Left lung (tissue), 10 donors: ENCODE results near the gene CD69. TPM values are rescaled to one million over a fixed set of nuclear protein-coding genes. Genes with fewer than 3 reads are reported as not detected.

Experiments used
- ATAC-seq: fragments of 200-7000 bp; cut with Tn5 transposase; one replicate; pipeline ENCODE4 v1.9.1; 2020; ENCODE audit warnings: moderate library complexity
- DNase-seq, 4 donors: peaks; one replicate each; pipeline ENCODE4 v3.0.0-alpha.2; 2013 to 2020
- H3K27ac ChIP-seq, 2 donors: fragments of 200-600 bp; sonication (generic) in 1 of 2; one replicate each; pipeline versions ENCODE4 v1.5.0 to v1.8.0; 2020 to 2021
- H3K27me3 ChIP-seq, 2 donors: fragments of 200-600 bp; sonication (generic) in 1 of 2; one replicate each; pipeline versions ENCODE4 v1.5.0 to v1.8.0; 2020 to 2021
- H3K36me3 ChIP-seq, 2 donors: fragments of 200-600 bp; sonication (generic) in 1 of 2; one replicate each; pipeline versions ENCODE4 v1.5.0 to v1.8.0; 2020 to 2021
- H3K4me1 ChIP-seq, 2 donors: fragments of 200-600 bp; one replicate each; pipeline ENCODE4 v1.8.0; 2021
- H3K4me3 ChIP-seq, 2 donors: fragments of 200-600 bp; sonication (generic) in 1 of 2; one replicate each; pipeline versions ENCODE4 v1.5.0 to v1.8.0; 2020 to 2021; ENCODE audit warnings: mild to moderate bottlenecking in 1 of 2
- H3K9me3 ChIP-seq, 2 donors: fragments of 200-600 bp; sonication (generic) in 1 of 2; one replicate each; pipeline versions ENCODE4 v1.5.0 to v1.8.0; 2020 to 2021
- CTCF ChIP-seq, 2 donors: fragments of 200-600 bp; sonication (generic) in 1 of 2; IDR thresholded peaks; one replicate each; pipeline versions ENCODE4 v1.5.0 to v1.8.0; 2021; ENCODE audit warnings: antibody characterized with exemption in 2 of 2
- intact Hi-C, 2 donors: fragments of 100-400 bp; cut with DNase I; formaldehyde crosslinking; loops; one replicate each; pipeline versions ENCODE4 v1.11.2 to v1.14.2; 2022
- polyA plus RNA-seq, 6 donors: library from polyadenylated mRNA; unstranded; fragments of 120-200 nt; gene quantifications; one replicate each; pipeline ENCODE4 v1.2.1, GENCODE V29; 2013; ENCODE audit not compliant: insufficient read length in 6 of 6
- total RNA-seq, 2 donors: library from RNA; stranded (reverse); fragmentation: NEBNext Ultra II Directional; extraction: Animal tissue kit (Norgen Biotek cat#: 25700); gene quantifications; one replicate each; pipeline ENCODE4 v1.2.1, GENCODE V29; 2021
- donor health status: DM: no; HTN: yes; CAD: no.
- donor health status: DM: no; HTN: no; CAD: no.

The CD69 gene
- total and polyA plus RNA-seq, 8 donors: 2.8 to 7.0 (median 5.4) TPM

DNA sequence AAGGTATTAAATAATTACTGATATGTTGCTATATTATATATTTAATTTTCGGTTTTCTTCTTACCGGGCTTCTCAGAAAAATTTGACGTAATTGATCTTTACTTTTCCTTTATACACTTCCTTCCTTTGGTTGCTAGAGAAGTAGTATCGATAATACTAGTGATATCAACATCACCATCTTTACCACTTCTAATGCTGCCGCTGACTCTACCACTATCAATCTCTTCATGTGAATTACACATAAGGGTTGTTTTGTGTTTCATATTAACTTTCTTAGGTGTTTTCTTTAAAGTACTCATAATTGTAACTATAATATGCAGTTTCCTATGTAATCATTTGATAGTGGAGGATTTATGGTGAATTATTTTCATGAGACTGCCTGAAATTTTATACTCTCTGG lies 35.6 kb upstream of the CD69 start:
- H3K4me1 ChIP-seq: peaks cover 0 to 28% of the 10 kb centered on the region in 2 donors
- DNase-seq (no peak), ATAC-seq (no peak)
- no peaks in the 10 kb centered on the region for H3K9me3 ChIP-seq
- no peaks in the 10 kb centered on the region for H3K27me3 ChIP-seq
- intact Hi-C loops: loop anchor here in 1 of 2 donors (5.0 kb wide), 1 partner anchor 39 kb away; no protein-coding TSS in a partner anchor
- no peak overlapping the region for H3K4me3 ChIP-seq
- TF ChIP-seq CTCF (IDR thresholded peaks at IDR 0.05): no peak
- H3K27ac ChIP-seq: no peak overlapping the region
- no peaks in the 10 kb centered on the region for H3K36me3 ChIP-seq

DNA sequence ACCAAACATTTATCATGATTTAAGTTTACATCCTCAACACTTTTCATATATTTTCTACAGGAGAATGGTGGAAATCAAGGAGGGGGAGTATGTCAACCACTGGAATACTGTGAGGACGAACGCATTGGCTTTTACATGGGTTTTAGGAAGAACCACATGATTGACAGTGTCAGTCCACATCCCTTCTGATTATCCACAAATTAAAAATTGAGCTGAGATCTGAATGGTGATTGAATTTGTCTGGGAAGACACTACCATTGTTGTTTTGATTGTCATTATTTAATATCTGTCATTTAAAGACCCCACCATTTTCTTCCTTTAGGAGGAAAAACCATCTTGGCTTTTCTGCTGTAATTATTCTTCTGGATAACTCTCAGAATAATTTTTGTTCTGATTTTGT lies 35.2 kb upstream of the CD69 start:
- H3K4me3 ChIP-seq: no peak overlapping the region
- intact Hi-C loops: loop anchor here in 1 of 2 donors (5.0 kb wide), 1 partner anchor 39 kb away; no protein-coding TSS in a partner anchor

GRCh38 chr12:9794484-9795093 lies 33.9 kb upstream of the CD69 start:
- H3K4me3 ChIP-seq: no peak overlapping the region
- no peaks in the 10 kb centered on the region for H3K27me3 ChIP-seq
- H3K9me3 ChIP-seq: no peaks in the 10 kb centered on the region
- peaks cover 0 to 28% of the 10 kb centered on the region in 2 donors for H3K4me1 ChIP-seq
- DNase-seq (no peak), ATAC-seq (no peak)
- H3K36me3 ChIP-seq: no peaks in the 10 kb centered on the region
- intact Hi-C loops: loop anchor here in 1 of 2 donors (5.0 kb wide), 1 partner anchor 37 kb away; no protein-coding TSS in a partner anchor
- no peak for TF ChIP-seq CTCF (IDR thresholded peaks at IDR 0.05)
- no peak overlapping the region for H3K27ac ChIP-seq

More for the DNA sequence above, 35.2 kb upstream of the CD69 start:
- Histone ChIP-seq H3K27me3 (no peaks in the 10 kb centered on the region), H3K4me1 (peaks cover 0 to 28% of the 10 kb centered on the region in 2 donors), H3K36me3 (no peaks in the 10 kb centered on the region), H3K27ac (no peak overlapping the region), H3K9me3 (no peaks in the 10 kb centered on the region)
- DNase-seq (no peak), ATAC-seq (no peak)
- no peak for TF ChIP-seq CTCF (IDR thresholded peaks at IDR 0.05)

GRCh38 chr12:9793779-9794395 lies 33.2 kb upstream of the CD69 start:
- TF ChIP-seq CTCF (IDR thresholded peaks at IDR 0.05): no peak
- H3K27ac ChIP-seq: no peak overlapping the region
- no peak overlapping the region for H3K4me3 ChIP-seq
- no peaks in the 10 kb centered on the region for H3K36me3 ChIP-seq
- peaks cover 0 to 28% of the 10 kb centered on the region in 2 donors for H3K4me1 ChIP-seq
- intact Hi-C loops: no loop called here
- H3K27me3 ChIP-seq: no peaks in the 10 kb centered on the region
- DNase-seq (no peak), ATAC-seq (no peak)
- H3K9me3 ChIP-seq: no peaks in the 10 kb centered on the region

DNA sequence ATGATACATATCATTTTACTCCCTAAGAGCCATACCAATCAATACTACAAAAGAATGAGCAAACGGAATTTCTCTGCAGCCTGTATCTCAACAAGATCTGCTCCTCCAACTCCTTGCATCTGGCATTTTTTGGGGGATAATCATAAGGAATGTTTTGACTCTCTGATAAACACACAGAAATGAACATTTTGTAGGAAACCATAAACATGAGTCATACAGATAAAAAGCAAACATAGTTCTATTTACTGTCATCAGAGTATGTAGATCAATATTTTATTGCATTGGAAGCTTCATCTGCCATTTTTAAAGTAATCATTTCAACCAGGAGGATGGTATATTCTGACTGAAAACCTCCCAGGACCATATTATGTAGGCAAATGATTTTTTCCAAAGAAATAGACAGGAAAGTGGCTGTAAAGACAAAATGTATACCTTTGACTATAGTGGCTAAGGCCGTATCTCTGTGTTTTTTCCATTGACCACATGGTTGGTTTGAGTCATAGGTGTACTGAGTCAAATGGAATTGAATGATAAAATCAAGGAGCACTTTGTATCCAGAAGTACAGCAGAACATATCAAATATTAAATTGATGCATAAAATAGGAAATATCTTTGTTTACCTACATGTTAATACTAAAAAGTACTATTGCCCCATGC lies 32.4 kb upstream of the CD69 start:
- H3K27me3 ChIP-seq: no peaks in the 10 kb centered on the region
- no peak for TF ChIP-seq CTCF (IDR thresholded peaks at IDR 0.05)

More for the DNA sequence above, 32.4 kb upstream of the CD69 start:
- Histone ChIP-seq H3K27ac (no peak overlapping the region), H3K4me3 (no peak overlapping the region), H3K4me1 (peaks cover 0 to 28% of the 10 kb centered on the region in 2 donors), H3K9me3 (no peaks in the 10 kb centered on the region), H3K36me3 (no peaks in the 10 kb centered on the region)
- ATAC-seq (no peak), DNase-seq (no peak)
- intact Hi-C loops: no loop called here
